Common myeloid progenitor, CD34-positive (primary cell): ENCODE data around the gene INIP. TPM values are rescaled to one million over a fixed set of nuclear protein-coding genes. Genes with fewer than 3 reads are reported as not detected.

Experiments
- CTCF ChIA-PET: fragments of 350-600 bp; sonication (Branson Sonifier 250); formaldehyde crosslinking; loops from one replicate; lab custom pipeline; 2021; ENCODE audit warnings: antibody characterized with exemption; lab: Charles Lee
- POLR2A ChIA-PET: fragments of 350-600 bp; sonication (Branson Sonifier 250); formaldehyde crosslinking; loops from one replicate; lab custom pipeline; 2021; ENCODE audit warnings: antibody characterized with exemption; lab: Charles Lee
- DNase-seq, 3 donors: peaks; one replicate each; pipeline versions ENCODE4 v3.0.0 to v3.0.0-alpha.2; 2013
- H3K27ac ChIP-seq, 2 experiments: 1 replicate in 1 of 2; 2 replicates in 1 of 2; pipeline ENCODE4 v1.7.0; 2013; ENCODE audit warnings: inconsistent platforms in 2 of 2, low read length in 2 of 2, mild to moderate bottlenecking in 2 of 2, low read depth in 1 of 2, moderate library complexity in 1 of 2; ENCODE audit not compliant: severe bottlenecking in 2 of 2, insufficient read depth in 1 of 2, poor library complexity in 1 of 2
- H3K27me3 ChIP-seq, 5 experiments: replicated peaks in 2 of 5; 1 replicate in 3 of 5; 2 replicates in 2 of 5; pipeline versions ENCODE4 v1.6.1 to v1.7.0; 2013; ENCODE audit warnings: low read length in 4 of 5, mild to moderate bottlenecking in 2 of 5, moderate library complexity in 2 of 5, inconsistent platforms in 1 of 5; ENCODE audit not compliant: insufficient read depth in 5 of 5, control insufficient read depth in 4 of 5
- H3K36me3 ChIP-seq, 4 experiments: 1 replicate in 2 of 4; 2 replicates in 2 of 4; pipeline versions ENCODE4 v1.6.1 to v1.7.0; 2013; ENCODE audit warnings: low read length in 3 of 4, control low read depth in 1 of 4, mild to moderate bottlenecking in 1 of 4; ENCODE audit not compliant: control insufficient read depth in 4 of 4, insufficient read depth in 4 of 4
- H3K4me1 ChIP-seq, 4 experiments: 1 replicate in 3 of 4; 2 replicates in 1 of 4; pipeline versions ENCODE4 v1.6.1 to v1.7.1; 2013; ENCODE audit warnings: low read length in 3 of 4, mild to moderate bottlenecking in 3 of 4, control low read depth in 1 of 4, inconsistent platforms in 1 of 4, moderate library complexity in 1 of 4; ENCODE audit not compliant: control insufficient read depth in 4 of 4, insufficient read depth in 4 of 4; ENCODE audit errors: control extremely low read depth in 1 of 4
- H3K4me3 ChIP-seq, 7 experiments: 1 replicate in 4 of 7; 2 replicates in 3 of 7; pipeline versions ENCODE4 v1.5.1 to v1.7.0; 2013; ENCODE audit warnings: mild to moderate bottlenecking in 7 of 7, low read length in 6 of 7, moderate library complexity in 6 of 7, inconsistent platforms in 2 of 7, low read depth in 2 of 7, control low read depth in 1 of 7; ENCODE audit not compliant: insufficient read depth in 4 of 7, control insufficient read depth in 1 of 7; ENCODE audit errors: extremely low read depth in 1 of 7
- H3K9me3 ChIP-seq, 5 experiments: 1 replicate in 4 of 5; 2 replicates in 1 of 5; pipeline versions ENCODE4 v1.6.1 to v1.7.1; 2013; ENCODE audit warnings: low read length in 4 of 5, mild to moderate bottlenecking in 2 of 5, inconsistent platforms in 1 of 5, low read depth in 1 of 5, moderate library complexity in 1 of 5; ENCODE audit not compliant: control insufficient read depth in 4 of 5, insufficient read depth in 2 of 5; ENCODE audit errors: control extremely low read depth in 1 of 5
- WGBS: methylation state at CpG from one replicate; pipeline ENCODE4 v1.1.5; 2013; ENCODE audit not compliant: insufficient coverage; 5-methylcytosine and 5-hydroxymethylcytosine counted together
- polyA plus RNA-seq: library from polyadenylated mRNA; unstranded; fragments of 120-200 nt; gene quantifications from one replicate; pipeline ENCODE4 v1.2.1, GENCODE V29; 2013

INIP gene
- polyA plus RNA-seq, result 9.3 TPM

DNA sequence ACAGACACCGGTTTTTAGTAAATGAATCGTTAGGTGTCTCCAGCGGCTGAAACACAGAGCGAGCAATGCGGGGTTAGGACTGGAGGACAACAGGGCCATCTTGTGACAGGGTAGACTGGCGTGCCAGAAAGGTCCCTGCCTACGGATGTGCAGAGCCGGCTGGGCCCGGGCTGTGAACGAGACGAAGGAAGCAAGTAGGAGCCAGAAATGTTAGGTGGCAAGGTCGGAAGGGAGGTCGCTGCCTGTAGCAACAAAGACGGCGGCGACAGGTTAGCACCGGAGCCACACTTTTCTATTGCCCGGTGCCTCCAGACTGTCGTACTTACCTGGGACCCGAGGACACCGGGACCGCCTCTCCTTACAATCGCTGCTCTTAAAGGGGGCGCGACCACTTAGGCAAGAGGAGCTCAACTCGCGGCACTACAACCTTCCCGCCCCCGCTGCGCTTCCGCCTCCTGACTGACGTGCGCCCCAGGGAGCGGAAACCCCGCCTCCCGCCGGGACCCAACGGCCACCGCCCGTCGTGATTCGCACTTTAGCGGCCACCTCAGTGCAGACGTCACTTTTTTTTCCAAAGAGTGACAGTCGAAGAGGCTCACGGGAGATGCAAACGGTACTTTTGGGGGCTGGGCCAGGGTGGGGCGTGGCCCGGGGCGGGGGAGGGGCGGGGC, at the start of gene INIP:
Gene INIP (minus strand): TSS at position 457 of the 671 bp plus-strand sequence. CDS start 1,632 bp downstream, outside the sequence.
- 0% methylated on average over 47 of the region's 51 CpGs for WGBS
- Histone ChIP-seq H3K9me3 (no peaks in the 10 kb centered on the region), H3K4me3 (peak within 1 kb of the TSS; percentile 72 to 94 (median 88)), H3K36me3 (peaks cover 3 to 8% (median 5%) of the 10 kb centered on the region in 4 experiments), H3K27me3 (no peaks in the 10 kb centered on the region), H3K4me1 (peaks cover 6 to 14% (median 8%) of the 10 kb centered on the region in 4 experiments), H3K27ac (peak within 1 kb of the TSS; percentile 80 to 94)
- CTCF ChIA-PET, result interaction anchor here (0.6 to 2.3 kb wide), 9 partner anchors 12 to 620 kb away, joined by 3 to 15 read pairs (median 5); partner anchors contain the start of gene SNX30
- DNase-seq, result peak; percentile 98 to 99 (median 99)
- POLR2A ChIA-PET, result interaction anchor here (0.6 to 1.2 kb wide), 3 partner anchors 11 to 633 kb away, joined by 3 to 4 read pairs (median 3); partner anchors contain the start of gene HSDL2

- ChIA-PET CTCF (interaction anchor here (2.2 kb wide), 1 partner anchor 14 kb away, joined by 4 read pairs; no protein-coding TSS in a partner anchor), POLR2A (interaction anchor here (0.5 kb wide), 1 partner anchor 51 kb away, joined by 5 read pairs; no protein-coding TSS in a partner anchor)
- DNase-seq, result no peak
- H3K27me3 ChIP-seq, result no peaks in the 10 kb centered on the region
- no peak overlapping the region for H3K4me3 ChIP-seq
- no peak overlapping the region for H3K27ac ChIP-seq
- H3K4me1 ChIP-seq, result no peaks in the 10 kb centered on the region
- H3K9me3 ChIP-seq, result peaks cover 0 to 3% (median 3%) of the 10 kb centered on the region in 5 experiments
- peaks cover 0 to 3% (median 0%) of the 10 kb centered on the region in 4 experiments for H3K36me3 ChIP-seq
- no CpG with 5 or more reads among the region's 1 CpG for WGBS
Observed at GRCh38 chr9:112765281-112765680, 47.4 kb upstream of the INIP start.

DNA sequence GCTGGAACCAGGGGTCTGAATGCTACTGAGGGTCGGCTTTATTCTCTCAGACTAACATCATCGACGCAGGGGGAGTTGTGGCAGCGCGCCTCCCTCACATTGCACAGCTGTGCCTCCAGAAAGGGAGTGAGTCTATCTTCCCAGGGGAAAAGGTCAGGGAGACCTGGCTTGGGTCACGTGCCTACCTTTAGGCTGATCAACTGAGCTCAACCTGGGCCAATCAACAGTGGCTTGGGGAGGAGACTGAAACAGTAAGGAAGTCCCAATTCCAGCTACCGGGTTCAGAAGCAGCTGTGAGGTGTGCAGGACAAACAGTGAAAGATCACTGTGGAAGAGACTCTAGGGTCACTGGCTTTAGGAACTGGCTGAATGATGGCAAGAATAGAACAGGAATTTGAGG, 46.9 kb upstream of the INIP start:
- H3K9me3 ChIP-seq, result peaks cover 0 to 3% (median 3%) of the 10 kb centered on the region in 5 experiments
- H3K4me1 ChIP-seq, result peaks cover 0 to under 1% (median 0%) of the 10 kb centered on the region in 4 experiments
- H3K4me3 ChIP-seq, result no peak overlapping the region
- CTCF ChIA-PET, result interaction anchor here (2.2 kb wide), 1 partner anchor 15 kb away, joined by 4 read pairs; no protein-coding TSS in a partner anchor
- DNase-seq, result no peak
- no peak overlapping the region for H3K27ac ChIP-seq
- POLR2A ChIA-PET, result interaction anchor here (0.5 kb wide), 1 partner anchor 51 kb away, joined by 5 read pairs; no protein-coding TSS in a partner anchor
- WGBS, result 93% methylated on average over 7 of the region's 7 CpGs
- peaks cover 0 to 3% (median 0%) of the 10 kb centered on the region in 4 experiments for H3K36me3 ChIP-seq
- no peaks in the 10 kb centered on the region for H3K27me3 ChIP-seq

GRCh38 chr9:112764344-112764743, 46.4 kb upstream of the INIP start:
- 100% methylated on average over 3 of the region's 5 CpGs for WGBS
- H3K4me1 ChIP-seq, result peaks cover 0 to 2% (median 0%) of the 10 kb centered on the region in 4 experiments
- CTCF ChIA-PET, result interaction anchor here (2.2 kb wide), 1 partner anchor 15 kb away, joined by 4 read pairs; no protein-coding TSS in a partner anchor
- POLR2A ChIA-PET, result no interaction called here
- no peak overlapping the region for H3K27ac ChIP-seq
- no peaks in the 10 kb centered on the region for H3K27me3 ChIP-seq
- H3K4me3 ChIP-seq, result no peak overlapping the region
- peaks cover 0 to 3% (median 0%) of the 10 kb centered on the region in 4 experiments for H3K36me3 ChIP-seq
- peaks cover 0 to 3% (median 3%) of the 10 kb centered on the region in 5 experiments for H3K9me3 ChIP-seq
- DNase-seq, result no peak

DNA sequence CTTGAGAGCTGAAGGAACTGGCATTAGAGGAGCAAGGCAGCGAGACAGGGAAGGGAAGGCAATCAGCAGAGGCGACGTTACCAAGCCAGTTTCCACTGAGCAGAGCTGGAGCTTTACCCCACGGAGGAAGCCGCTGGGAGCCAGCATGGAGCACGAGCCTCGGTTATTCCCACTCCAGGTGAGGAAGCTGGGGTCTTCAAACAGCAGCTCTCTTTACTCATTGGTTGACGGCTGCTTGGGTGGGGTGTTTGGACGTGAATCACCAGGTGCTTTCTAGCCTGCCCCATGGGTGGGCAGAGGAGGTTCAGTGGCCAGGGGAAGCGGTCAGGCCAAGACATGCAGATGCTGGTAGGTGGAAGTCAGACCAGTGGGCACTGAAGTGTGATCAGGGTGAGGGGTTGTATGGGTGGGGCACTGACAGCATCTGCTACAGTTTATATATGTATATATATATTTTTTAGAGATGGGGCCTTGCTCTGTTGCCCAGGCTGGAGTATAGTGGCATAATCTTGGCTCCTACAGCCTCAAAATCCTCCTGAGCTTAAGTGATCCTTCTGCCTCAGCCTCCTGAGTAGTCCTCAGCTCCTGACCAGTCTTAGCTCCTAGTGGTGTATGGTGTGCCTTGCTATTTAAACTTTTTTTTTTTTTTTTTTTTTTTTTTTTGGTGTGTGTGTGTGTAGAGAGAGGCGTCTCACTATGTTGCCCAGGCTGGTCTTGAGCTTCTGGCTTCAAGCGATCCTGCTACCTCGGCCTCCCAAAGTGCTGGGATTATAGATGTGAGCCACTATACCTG, 45.0 kb upstream of the INIP start:
- no peak for DNase-seq
- no peak overlapping the region for H3K27ac ChIP-seq
- 99% methylated on average over 5 of the region's 13 CpGs for WGBS
- no peak overlapping the region for H3K4me3 ChIP-seq
- peaks cover 0 to under 1% (median 0%) of the 10 kb centered on the region in 4 experiments for H3K36me3 ChIP-seq
- peaks cover 0 to 3% (median 3%) of the 10 kb centered on the region in 5 experiments for H3K9me3 ChIP-seq
- H3K4me1 ChIP-seq, result peaks cover 0 to 2% (median 0%) of the 10 kb centered on the region in 4 experiments
- ChIA-PET CTCF (no interaction called here), POLR2A (no interaction called here)
- no peaks in the 10 kb centered on the region for H3K27me3 ChIP-seq

DNA sequence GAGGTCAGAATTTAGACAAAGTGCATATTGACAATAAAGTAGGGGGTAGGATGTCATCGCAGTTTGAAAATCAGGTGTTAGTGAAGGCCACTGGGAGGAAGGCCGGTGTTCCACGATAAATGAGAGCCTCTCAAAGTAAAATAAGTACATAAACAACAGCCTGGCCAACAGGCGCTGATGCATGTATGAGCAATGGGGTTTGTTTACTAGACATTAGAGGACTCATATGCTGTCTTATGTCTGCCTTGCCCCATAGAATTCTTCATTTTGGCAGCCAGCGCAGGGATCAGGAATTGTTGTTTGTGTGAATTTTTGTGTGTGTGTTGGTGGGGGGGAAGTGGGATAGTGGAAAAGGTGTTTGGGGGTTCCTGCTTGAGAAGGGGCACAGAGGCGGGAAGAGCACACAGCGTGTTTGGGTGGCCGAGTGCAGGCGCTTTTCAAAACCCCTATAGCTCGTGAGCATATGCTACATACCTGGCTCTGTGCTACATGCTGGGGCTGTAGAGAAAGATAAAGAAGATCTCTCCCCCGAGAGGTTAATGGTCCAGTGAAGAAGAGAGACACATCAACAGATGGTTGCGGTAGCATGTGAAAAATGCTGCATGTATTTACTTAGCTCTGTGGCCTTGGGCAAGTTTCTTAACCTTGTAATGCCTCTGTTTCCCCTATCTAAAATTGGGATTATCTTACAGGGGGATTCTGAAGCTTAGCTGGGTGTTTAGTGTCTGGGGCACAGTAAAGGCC, 44.2 kb upstream of the INIP start:
- Histone ChIP-seq H3K36me3 (no peaks in the 10 kb centered on the region), H3K27me3 (no peaks in the 10 kb centered on the region), H3K9me3 (peaks cover 0 to 3% (median 3%) of the 10 kb centered on the region in 5 experiments), H3K27ac (no peak overlapping the region), H3K4me1 (peaks cover 0 to 2% (median 0%) of the 10 kb centered on the region in 4 experiments), H3K4me3 (no peak overlapping the region)
- no peak for DNase-seq
- POLR2A ChIA-PET, result no interaction called here
- CTCF ChIA-PET, result no interaction called here
- WGBS, result 97% methylated on average over 10 of the region's 12 CpGs
